OCI-LY3 (cell line): ENCODE measurements around the gene TNS3.
"Not testable (repeated sequence)": the region's sequence is repeated elsewhere in the genome, so short reads cannot be mapped to it uniquely, and the experiment has no call there.

Experiments used
- H2AFZ ChIP-seq: fragments of 200-600, 300-600 bp; shearing (Covaris generic); 2 replicates; pipeline ENCODE4 v1.6.0; 2014; ENCODE audit warnings: antibody characterized with exemption, low read depth, low read length
- H3K27ac ChIP-seq: fragments of 200-600, 300-600 bp; sonication (generic); 2 replicates; pipeline ENCODE4 v1.5.1; 2014; ENCODE audit warnings: mild to moderate bottlenecking, low read length, moderate library complexity, mixed read lengths
- H3K27me3 ChIP-seq: fragments of 200-600, 300-600 bp; sonication (generic); 2 replicates; pipeline ENCODE4 v1.6.1; 2014; ENCODE audit warnings: low read depth, low read length, mixed read lengths
- H3K36me3 ChIP-seq: fragments of 200-600, 300-600 bp; sonication (generic); replicated peaks from 2 replicates; pipeline ENCODE3; 2014; ENCODE audit warnings: low read depth, low read length, mixed read lengths
- H3K4me1 ChIP-seq: fragments of 300-600, 200-600 bp; sonication (generic); 2 replicates; pipeline ENCODE4 v1.6.1; 2014; ENCODE audit warnings: low read length, mixed read lengths
- H3K4me2 ChIP-seq: fragments of 200-600, 300-600 bp; sonication (generic); 2 replicates; pipeline ENCODE4 v1.6.1; 2014; ENCODE audit warnings: low read length, mixed read lengths
- H3K4me3 ChIP-seq: fragments of 300-600, 200-600 bp; sonication (generic); 2 replicates; pipeline ENCODE4 v1.5.1; 2014; ENCODE audit warnings: antibody characterized with exemption, mild to moderate bottlenecking, low read length, moderate library complexity
- H3K79me2 ChIP-seq: fragments of 300-600, 200-600 bp; shearing (Covaris generic); 2 replicates; pipeline ENCODE4 v1.6.1; 2014; ENCODE audit warnings: mild to moderate bottlenecking, low read length, mixed read lengths
- H3K9ac ChIP-seq: fragments of 300-600, 200-600 bp; shearing (Covaris generic); 2 replicates; pipeline ENCODE4 v1.6.0; 2014; ENCODE audit warnings: mild to moderate bottlenecking, low read length, moderate library complexity
- H3K9me3 ChIP-seq: fragments of 200-600, 300-600 bp; shearing (Covaris generic); 2 replicates; pipeline ENCODE4 v1.6.1; 2014; ENCODE audit warnings: low read length, mixed read lengths; ENCODE audit not compliant: insufficient read depth
- H4K20me1 ChIP-seq: fragments of 200-600, 300-600 bp; sonication (generic); 2 replicates; pipeline ENCODE4 v1.6.1; 2016; ENCODE audit warnings: low read length, mixed read lengths; ENCODE audit not compliant: insufficient read depth
- CTCF ChIP-seq: fragments of 200-600, 300-600 bp; sonication (generic); IDR thresholded peaks from 2 replicates; pipeline ENCODE4 v1.5.1; 2014; ENCODE audit warnings: antibody characterized with exemption, low read length, low read depth
- EZH2phosphoT487 ChIP-seq: fragments of 200-600 bp; shearing (Covaris generic); IDR thresholded peaks from 2 replicates; pipeline ENCODE4 v1.6.1; 2018; ENCODE audit warnings: antibody characterized with exemption, mixed run types, low read depth

TNS3 gene

GRCh38 chr7:47471358-47471703 lies 110.6 kb downstream of the TNS3 start:
- no peaks in the 10 kb centered on the region for H3K27me3 ChIP-seq
- peaks cover 8% of the 10 kb centered on the region for H3K4me1 ChIP-seq
- H3K4me3 ChIP-seq: no peak overlapping the region
- H4K20me1 ChIP-seq: no peaks in the 10 kb centered on the region; the same call in 1 of the 2 replicates
- H3K36me3 ChIP-seq: no peaks in the 10 kb centered on the region
- no peak overlapping the region for H3K27ac ChIP-seq
- H3K4me2 ChIP-seq: no peak overlapping the region
- no peaks in the 10 kb centered on the region for H3K9me3 ChIP-seq
- TF ChIP-seq CTCF (no peak), EZH2phosphoT487 (no peak)
- H2AFZ ChIP-seq: no peak overlapping the region
- peaks cover 4% of the 10 kb centered on the region for H3K79me2 ChIP-seq
- no peak overlapping the region for H3K9ac ChIP-seq

- Histone ChIP-seq H4K20me1 (no peaks in the 10 kb centered on the region; the same call in 1 of the 2 replicates), H3K79me2 (peaks cover 4% of the 10 kb centered on the region), H3K9me3 (no peaks in the 10 kb centered on the region), H3K4me2 (no peak overlapping the region), H3K4me1 (peaks cover 8% of the 10 kb centered on the region), H3K9ac (no peak overlapping the region), H3K27ac (no peak overlapping the region), H3K4me3 (no peak overlapping the region), H3K27me3 (no peaks in the 10 kb centered on the region), H3K36me3 (no peaks in the 10 kb centered on the region), H2AFZ (no peak overlapping the region)
- TF ChIP-seq CTCF (no peak), EZH2phosphoT487 (no peak)
Measured at GRCh38 chr7:47470567-47471357, 111.1 kb downstream of the TNS3 start.

- H3K27ac ChIP-seq, H3K9ac ChIP-seq, H2AFZ ChIP-seq, H3K36me3 ChIP-seq, H3K4me1 ChIP-seq, H3K4me2 ChIP-seq, H3K4me3 ChIP-seq, H3K79me2 ChIP-seq, H3K27me3 ChIP-seq, H4K20me1 ChIP-seq, H3K9me3 ChIP-seq: not testable (repeated sequence)
Measured at GRCh38 chr7:47469846-47470245, 112.1 kb downstream of the TNS3 start.

- H3K4me3 ChIP-seq: no peak overlapping the region
- no peaks in the 10 kb centered on the region for H4K20me1 ChIP-seq
- no peaks in the 10 kb centered on the region for H3K79me2 ChIP-seq
- H2AFZ ChIP-seq: no peak overlapping the region
- no peak overlapping the region for H3K9ac ChIP-seq
- no peak overlapping the region for H3K4me2 ChIP-seq
- no peak overlapping the region for H3K27ac ChIP-seq
- no peaks in the 10 kb centered on the region for H3K4me1 ChIP-seq
- H3K27me3 ChIP-seq: no peaks in the 10 kb centered on the region
- H3K36me3 ChIP-seq: no peaks in the 10 kb centered on the region
- no peaks in the 10 kb centered on the region for H3K9me3 ChIP-seq
- TF ChIP-seq CTCF (no peak), EZH2phosphoT487 (no peak)
Measured at GRCh38 chr7:47466832-47467231, 115.1 kb downstream of the TNS3 start.
